ENCODE measurements around the gene SLC2A13. TPM values are rescaled to one million over a fixed set of nuclear protein-coding genes. Genes with fewer than 3 reads are reported as not detected.

SLC2A13 gene
- total RNA-seq, 1 donor from 2014 or later: 6.9 TPM

DNA sequence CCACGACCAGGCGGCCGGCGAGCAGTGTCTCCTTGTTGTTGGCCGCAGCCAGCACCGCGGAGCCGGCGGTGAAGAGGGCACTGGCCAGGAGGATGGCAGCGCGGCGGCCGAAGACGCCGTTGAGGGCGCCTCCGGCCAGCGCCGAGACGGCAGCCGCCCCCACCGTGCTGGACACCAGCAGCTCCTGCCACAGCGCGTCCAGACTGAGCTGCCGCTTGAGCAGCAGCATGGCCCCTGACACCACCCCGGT is 691 bp downstream of the SLC2A13 start:
- H3K9me3 Mint-ChIP-seq (ENCODE audit: unreplicated experiment): no peaks in the 10 kb centered on the region
- peaks cover 13% of the 10 kb centered on the region for H3K27me3 Mint-ChIP-seq (ENCODE audit: unreplicated experiment)
- H3K4me3 Mint-ChIP-seq (ENCODE audit: unreplicated experiment): peak overlapping the region; percentile 67
- no peaks in the 10 kb centered on the region for H3K36me3 Mint-ChIP-seq (ENCODE audit: unreplicated experiment)
- DNase-seq (ENCODE audit: extremely low spot score, unreplicated experiment): no peak
- H3K4me1 Mint-ChIP-seq (ENCODE audit: unreplicated experiment): peaks cover 24% of the 10 kb centered on the region
- TF ChIP-seq, protein P1, sequence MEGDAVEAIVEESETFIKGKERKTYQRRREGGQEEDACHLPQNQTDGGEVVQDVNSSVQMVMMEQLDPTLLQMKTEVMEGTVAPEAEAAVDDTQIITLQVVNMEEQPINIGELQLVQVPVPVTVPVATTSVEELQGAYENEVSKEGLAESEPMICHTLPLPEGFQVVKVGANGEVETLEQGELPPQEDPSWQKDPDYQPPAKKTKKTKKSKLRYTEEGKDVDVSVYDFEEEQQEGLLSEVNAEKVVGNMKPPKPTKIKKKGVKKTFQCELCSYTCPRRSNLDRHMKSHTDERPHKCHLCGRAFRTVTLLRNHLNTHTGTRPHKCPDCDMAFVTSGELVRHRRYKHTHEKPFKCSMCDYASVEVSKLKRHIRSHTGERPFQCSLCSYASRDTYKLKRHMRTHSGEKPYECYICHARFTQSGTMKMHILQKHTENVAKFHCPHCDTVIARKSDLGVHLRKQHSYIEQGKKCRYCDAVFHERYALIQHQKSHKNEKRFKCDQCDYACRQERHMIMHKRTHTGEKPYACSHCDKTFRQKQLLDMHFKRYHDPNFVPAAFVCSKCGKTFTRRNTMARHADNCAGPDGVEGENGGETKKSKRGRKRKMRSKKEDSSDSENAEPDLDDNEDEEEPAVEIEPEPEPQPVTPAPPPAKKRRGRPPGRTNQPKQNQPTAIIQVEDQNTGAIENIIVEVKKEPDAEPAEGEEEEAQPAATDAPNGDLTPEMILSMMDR (IDR thresholded peaks at IDR 0.05): no peak
- H3K27ac Mint-ChIP-seq (ENCODE audit: unreplicated experiment): no peak overlapping the region

DNA sequence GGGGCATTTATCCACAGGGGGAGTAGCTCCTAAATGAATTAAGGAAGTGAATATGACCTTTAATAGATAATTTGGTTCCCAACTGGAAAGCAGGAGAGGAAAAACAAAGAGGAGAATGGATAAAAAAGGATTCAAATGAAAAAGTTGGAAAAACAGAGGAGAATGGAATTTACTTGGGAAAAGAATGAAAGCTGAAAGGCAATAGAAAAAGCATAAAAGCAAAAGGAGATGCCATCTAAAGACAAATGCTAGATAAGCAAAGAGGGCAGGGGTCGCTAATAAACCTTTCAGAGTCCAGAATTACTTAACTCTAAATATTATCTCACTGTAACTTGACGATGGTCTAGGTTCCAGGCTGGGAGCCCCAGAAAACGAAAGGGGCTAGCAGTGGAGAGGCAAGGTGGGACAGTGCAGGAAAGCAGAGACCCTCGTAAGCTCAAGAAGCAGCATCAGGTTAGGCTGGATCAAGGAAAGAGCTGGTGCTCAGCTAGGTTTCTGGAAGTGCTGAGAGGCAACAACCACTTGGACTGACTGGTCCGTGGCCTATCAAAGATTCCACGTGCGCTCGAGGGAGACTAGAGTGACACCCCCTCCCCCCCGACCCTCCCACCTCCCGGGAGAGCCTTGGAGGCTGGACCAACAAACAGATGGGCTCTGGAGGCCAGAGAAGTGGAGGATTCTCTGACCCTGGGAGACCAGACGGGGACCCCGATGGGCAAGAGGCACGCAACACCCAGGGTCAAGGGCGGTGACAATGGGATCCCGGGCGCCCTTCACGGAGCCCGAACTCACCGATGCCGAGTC is 1.2 kb downstream of the SLC2A13 start:
- Mint-ChIP-seq H3K9me3 (ENCODE audit: unreplicated experiment) (no peaks in the 10 kb centered on the region), H3K4me1 (ENCODE audit: unreplicated experiment) (peaks cover 24% of the 10 kb centered on the region), H3K4me3 (ENCODE audit: unreplicated experiment) (peak overlapping the region; percentile 67), H3K36me3 (ENCODE audit: unreplicated experiment) (no peaks in the 10 kb centered on the region), H3K27ac (ENCODE audit: unreplicated experiment) (no peak overlapping the region), H3K27me3 (ENCODE audit: unreplicated experiment) (peaks cover 12% of the 10 kb centered on the region)
- TF ChIP-seq, protein P1 (IDR thresholded peaks at IDR 0.05): no peak
- no peak for DNase-seq (ENCODE audit: extremely low spot score, unreplicated experiment)

DNA sequence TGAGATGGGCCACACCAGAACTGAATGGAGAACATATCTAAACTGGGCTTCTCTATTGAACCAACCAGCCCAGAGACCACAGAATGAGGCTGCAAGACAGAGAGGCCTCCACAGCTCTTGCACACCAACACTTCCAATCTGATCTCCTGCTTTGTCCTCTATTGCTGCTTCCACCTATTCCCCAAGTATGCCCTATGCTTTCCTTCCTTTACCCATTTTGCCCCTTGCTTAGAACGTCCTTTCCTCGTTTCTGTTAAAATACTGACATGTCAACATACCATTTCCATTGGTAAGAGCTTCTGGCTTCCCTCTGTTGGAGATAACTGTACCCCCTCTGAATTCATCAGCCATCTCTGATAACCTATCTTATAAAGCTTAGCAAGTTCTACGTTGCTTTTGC is 2.8 kb downstream of the SLC2A13 start:
- Mint-ChIP-seq H3K27me3 (ENCODE audit: unreplicated experiment) (no peaks in the 10 kb centered on the region), H3K9me3 (ENCODE audit: unreplicated experiment) (no peaks in the 10 kb centered on the region), H3K27ac (ENCODE audit: unreplicated experiment) (no peak overlapping the region), H3K4me3 (ENCODE audit: unreplicated experiment) (no peak overlapping the region), H3K36me3 (ENCODE audit: unreplicated experiment) (no peaks in the 10 kb centered on the region), H3K4me1 (ENCODE audit: unreplicated experiment) (peaks cover 24% of the 10 kb centered on the region)
- DNase-seq (ENCODE audit: extremely low spot score, unreplicated experiment): no peak
- TF ChIP-seq, protein P1 (IDR thresholded peaks at IDR 0.05): no peak

DNA sequence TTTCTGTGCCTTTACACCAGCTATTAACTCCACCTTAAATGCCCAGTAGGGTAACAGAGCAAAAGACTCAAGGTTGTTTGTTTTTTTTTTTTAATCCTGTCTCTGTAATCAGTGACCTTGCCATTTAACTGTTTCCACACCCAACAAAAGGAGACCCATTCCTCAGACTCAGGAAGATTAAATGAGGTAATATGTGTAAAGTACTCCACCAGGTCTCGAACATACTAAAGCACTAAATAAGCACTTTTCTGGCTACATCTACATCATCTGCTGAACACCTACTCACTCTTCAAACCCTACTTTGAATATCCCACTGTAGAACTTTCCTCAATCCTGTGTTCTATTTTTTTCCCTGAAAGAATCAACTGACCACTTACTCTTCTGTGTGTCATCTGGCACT is 4.1 kb downstream of the SLC2A13 start:
- peaks cover 15% of the 10 kb centered on the region for H3K4me1 Mint-ChIP-seq (ENCODE audit: unreplicated experiment)
- H3K4me3 Mint-ChIP-seq (ENCODE audit: unreplicated experiment): no peak overlapping the region
- H3K9me3 Mint-ChIP-seq (ENCODE audit: unreplicated experiment): no peaks in the 10 kb centered on the region
- H3K27ac Mint-ChIP-seq (ENCODE audit: unreplicated experiment): no peak overlapping the region
- H3K36me3 Mint-ChIP-seq (ENCODE audit: unreplicated experiment): no peaks in the 10 kb centered on the region
- DNase-seq (ENCODE audit: extremely low spot score, unreplicated experiment): no peak
- TF ChIP-seq, protein P1 (IDR thresholded peaks at IDR 0.05): no peak
- no peaks in the 10 kb centered on the region for H3K27me3 Mint-ChIP-seq (ENCODE audit: unreplicated experiment)

DNA sequence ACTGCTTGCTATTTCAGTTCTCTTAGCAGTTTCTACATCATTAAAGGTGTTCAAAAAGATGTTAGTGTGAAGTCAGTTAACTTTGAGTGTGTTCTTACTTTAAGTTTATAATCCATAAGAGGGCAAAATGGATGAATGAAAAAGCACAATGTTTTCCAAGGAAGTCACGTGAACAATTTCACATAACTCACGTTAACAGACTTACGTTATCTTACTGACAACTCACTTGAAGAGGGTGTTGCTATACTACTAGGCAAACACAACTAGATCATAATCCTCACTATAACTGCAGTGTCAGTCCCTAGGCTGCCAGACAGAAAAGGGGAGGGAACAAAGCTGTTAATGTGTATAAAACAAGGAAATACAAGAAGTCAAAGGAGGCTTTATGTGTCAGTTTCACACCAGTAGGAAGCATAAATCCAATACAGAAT is 6.4 kb downstream of the SLC2A13 start:
- Mint-ChIP-seq H3K36me3 (ENCODE audit: unreplicated experiment) (no peaks in the 10 kb centered on the region), H3K4me3 (ENCODE audit: unreplicated experiment) (no peak overlapping the region), H3K27ac (ENCODE audit: unreplicated experiment) (no peak overlapping the region), H3K4me1 (ENCODE audit: unreplicated experiment) (peaks cover 6% of the 10 kb centered on the region), H3K27me3 (ENCODE audit: unreplicated experiment) (no peaks in the 10 kb centered on the region), H3K9me3 (ENCODE audit: unreplicated experiment) (no peaks in the 10 kb centered on the region)
- TF ChIP-seq, protein P1 (IDR thresholded peaks at IDR 0.05): no peak
- DNase-seq (ENCODE audit: extremely low spot score, unreplicated experiment): no peak
